HEK293 (cell line): ENCODE data around the gene CACNA1H.

ENCODE experiments used
- CTCF ChIP-seq: fragments of 450-650 bp; formaldehyde crosslinking; IDR thresholded peaks from 2 replicates; pipeline ENCODE4 v1.5.1; 2016; ENCODE audit warnings: missing biosample characterization, missing genetic modification characterization
- TSHZ1 ChIP-seq: fragments of 450-650 bp; formaldehyde crosslinking; IDR thresholded peaks from 2 replicates; pipeline ENCODE4 v1.5.1; 2016; ENCODE audit warnings: missing biosample characterization, missing genetic modification characterization, borderline replicate concordance
- ZNF24 ChIP-seq: fragments of 450-650 bp; formaldehyde crosslinking; IDR thresholded peaks from 2 replicates; pipeline ENCODE4 v1.5.1; 2016; ENCODE audit warnings: missing biosample characterization, missing genetic modification characterization
- ZNF391 ChIP-seq: fragments of 450-650 bp; formaldehyde crosslinking; IDR thresholded peaks from 2 replicates; pipeline ENCODE4 v1.5.1; 2016; ENCODE audit warnings: low read depth, missing biosample characterization, missing genetic modification characterization, borderline replicate concordance
- ZNF76 ChIP-seq: fragments of 450-650 bp; formaldehyde crosslinking; IDR thresholded peaks from 2 replicates; pipeline ENCODE4; 2016; ENCODE audit warnings: low read depth, missing biosample characterization, missing genetic modification characterization, borderline replicate concordance
- ZNF792 ChIP-seq: fragments of 450-650 bp; formaldehyde crosslinking; IDR thresholded peaks from 2 replicates; pipeline ENCODE4 v1.5.1; 2016; ENCODE audit warnings: missing biosample characterization, missing genetic modification characterization

- TF ChIP-seq CTCF (tag by site-specific recombination) (no peak), ZNF792 (tag by site-specific recombination) (no peak), ZNF76 (tag by site-specific recombination) (no peak), TSHZ1 (tag by site-specific recombination) (no peak), ZNF391 (tag by site-specific recombination) (no peak), ZNF24 (tag by site-specific recombination) (no peak)
Observed at GRCh38 chr16:1160773-1161348, 8.0 kb downstream of the CACNA1H start.
